GM21381 (cell line): ENCODE results near the gene CCL19.

Experiments used
- ATAC-seq: cut with Tn5 transposase; IDR thresholded peaks from one replicate; pipeline ENCODE4 v1.9.1; 2021; ENCODE audit warnings: mild to moderate bottlenecking, moderate library complexity; ENCODE audit not compliant: unreplicated experiment

The CCL19 gene

GRCh38 chr9:34642679-34643078 lies 48.4 kb downstream of the CCL19 start:
- no peak for ATAC-seq
